OCI-LY1 (cell line): ENCODE data around the gene RC3H2.

Experiments
- H2AFZ ChIP-seq: fragments of 200-600 bp; sonication (generic), shearing (Covaris generic); 2 replicates; pipeline ENCODE4 v1.6.0; 2014; ENCODE audit warnings: antibody characterized with exemption, mild to moderate bottlenecking, low read length
- H3F3A ChIP-seq: fragments of 200-600 bp; sonication (generic), shearing (Covaris generic); 2 replicates; pipeline ENCODE4 v1.6.0; 2014; ENCODE audit warnings: mild to moderate bottlenecking, antibody characterized with exemption, low read length, moderate library complexity; ENCODE audit not compliant: insufficient read depth
- H3K27ac ChIP-seq: fragments of 200-600 bp; sonication (generic); 2 replicates; pipeline ENCODE4 v1.5.1; 2014; ENCODE audit warnings: low read length, mixed run types, mild to moderate bottlenecking, low read depth; ENCODE audit not compliant: poor library complexity, severe bottlenecking
- H3K27me3 ChIP-seq: fragments of 200-600 bp; sonication (generic); 2 replicates; pipeline ENCODE4 v1.6.0; 2014; ENCODE audit warnings: antibody characterized with exemption, mild to moderate bottlenecking, low read length, moderate library complexity; ENCODE audit not compliant: insufficient read depth
- H3K36me3 ChIP-seq: fragments of 200-600 bp; sonication (generic); 2 replicates; pipeline ENCODE4 v1.6.1; 2014; ENCODE audit warnings: mild to moderate bottlenecking, antibody characterized with exemption, low read length, moderate library complexity, mixed read lengths; ENCODE audit not compliant: insufficient read depth
- H3K4me1 ChIP-seq: fragments of 200-600 bp; sonication (generic); 2 replicates; pipeline ENCODE4 v1.5.1; 2014; ENCODE audit warnings: mild to moderate bottlenecking, low read length, moderate library complexity; ENCODE audit not compliant: insufficient read depth, severe bottlenecking
- H3K4me2 ChIP-seq: fragments of 200-600 bp; sonication (generic), shearing (Covaris generic); 2 replicates; pipeline ENCODE4 v1.6.1; 2014; ENCODE audit warnings: low read length
- H3K4me3 ChIP-seq: fragments of 200-600 bp; sonication (generic); 2 replicates; pipeline ENCODE4 v1.5.1; 2014; ENCODE audit warnings: low read length, low read depth, mild to moderate bottlenecking, mixed read lengths; ENCODE audit not compliant: poor library complexity, severe bottlenecking
- H3K79me2 ChIP-seq: fragments of 200-600 bp; shearing (Covaris generic); 2 replicates; pipeline ENCODE4 v1.6.1; 2016; ENCODE audit warnings: mixed run types, low read length, mixed read lengths; ENCODE audit not compliant: insufficient read depth
- H3K9ac ChIP-seq: fragments of 200-600 bp; sonication (generic), shearing (Covaris generic); 2 replicates; pipeline ENCODE4 v1.6.1; 2014; ENCODE audit warnings: mild to moderate bottlenecking, low read length, mixed read lengths
- H3K9me2 ChIP-seq: fragments of 200-600 bp; sonication (generic), shearing (Covaris generic); 2 replicates; pipeline ENCODE4 v1.6.1; 2014; ENCODE audit warnings: low read depth, mild to moderate bottlenecking, low read length, mixed read lengths
- H3K9me3 ChIP-seq: fragments of 200-600 bp; shearing (Covaris generic); 2 replicates; pipeline ENCODE4 v1.6.1; 2014; ENCODE audit warnings: low read length, mixed read lengths
- H4K20me1 ChIP-seq: fragments of 200-600 bp; sonication (generic), shearing (Covaris generic); 2 replicates; pipeline ENCODE4 v1.6.0; 2016; ENCODE audit warnings: mild to moderate bottlenecking, low read length; ENCODE audit not compliant: insufficient read depth
- CTCF ChIP-seq: fragments of 200-600 bp; sonication (generic), shearing (Covaris generic); IDR thresholded peaks from 2 replicates; pipeline ENCODE4 v1.5.1; 2017; ENCODE audit warnings: mild to moderate bottlenecking, antibody characterized with exemption, low read length, moderate library complexity, mixed read lengths
- EZH2 ChIP-seq: fragments of 200-600 bp; sonication (generic), shearing (Covaris generic); IDR thresholded peaks from 2 replicates; pipeline ENCODE4 v1.8.0; 2017; ENCODE audit warnings: borderline replicate concordance, mixed run types, mild to moderate bottlenecking, antibody characterized with exemption, low read length, moderate library complexity, mixed read lengths

RC3H2 gene

GRCh38 chr9:122846371-122846940 is 58.7 kb downstream of the RC3H2 start:
- Histone ChIP-seq H3K4me2 (no peak overlapping the region), H4K20me1 (no peaks in the 10 kb centered on the region), H3K4me1 (no peaks in the 10 kb centered on the region), H3K9me3 (no peaks in the 10 kb centered on the region), H3K4me3 (no peak overlapping the region), H3K9me2 (no peaks in the 10 kb centered on the region), H3K27ac (no peak overlapping the region), H3K9ac (no peak overlapping the region), H3F3A (no peaks in the 10 kb centered on the region), H2AFZ (no peak overlapping the region), H3K27me3 (no peaks in the 10 kb centered on the region), H3K36me3 (peaks cover 62% of the 10 kb centered on the region), H3K79me2 (no peaks in the 10 kb centered on the region)
- TF ChIP-seq EZH2 (no peak), CTCF (no peak)

GRCh38 chr9:122845116-122845515 is 60.0 kb downstream of the RC3H2 start:
- no peaks in the 10 kb centered on the region for H4K20me1 ChIP-seq
- peaks cover 49% of the 10 kb centered on the region for H3K36me3 ChIP-seq
- no peaks in the 10 kb centered on the region for H3F3A ChIP-seq
- TF ChIP-seq CTCF (no peak), EZH2 (no peak)
- no peaks in the 10 kb centered on the region for H3K4me1 ChIP-seq
- no peak overlapping the region for H3K9ac ChIP-seq
- no peaks in the 10 kb centered on the region for H3K79me2 ChIP-seq
- no peak overlapping the region for H2AFZ ChIP-seq
- no peaks in the 10 kb centered on the region for H3K9me2 ChIP-seq
- no peak overlapping the region for H3K4me2 ChIP-seq
- no peaks in the 10 kb centered on the region; the same call in 1 of the 2 replicates for H3K27me3 ChIP-seq
- no peaks in the 10 kb centered on the region for H3K9me3 ChIP-seq
- H3K27ac ChIP-seq: no peak overlapping the region
- H3K4me3 ChIP-seq: no peak overlapping the region

- H3K4me2 ChIP-seq: no peak overlapping the region
- no peak overlapping the region for H3K9ac ChIP-seq
- H2AFZ ChIP-seq: no peak overlapping the region
- no peak overlapping the region for H3K27ac ChIP-seq
- no peaks in the 10 kb centered on the region for H4K20me1 ChIP-seq
- H3K4me1 ChIP-seq: no peaks in the 10 kb centered on the region
- H3K9me2 ChIP-seq: no peaks in the 10 kb centered on the region
- TF ChIP-seq CTCF (no peak), EZH2 (no peak)
- no peaks in the 10 kb centered on the region; the same call in 1 of the 2 replicates for H3K27me3 ChIP-seq
- no peaks in the 10 kb centered on the region for H3F3A ChIP-seq
- peaks cover 41% of the 10 kb centered on the region for H3K36me3 ChIP-seq
- no peaks in the 10 kb centered on the region for H3K9me3 ChIP-seq
- H3K79me2 ChIP-seq: no peaks in the 10 kb centered on the region
- H3K4me3 ChIP-seq: no peak overlapping the region
These were observed 61.0 kb downstream of the RC3H2 start for GRCh38 chr9:122844137-122844536.
